PFSK-1 (cell line): ENCODE data around the gene GH1.

Source experiments
- POLR2AphosphoS5 ChIP-seq: IDR thresholded peaks from 2 replicates; pipeline ENCODE4 v1.6.1; 2012; ENCODE audit warnings: low read depth, mild to moderate bottlenecking, control low read depth, low read length, moderate library complexity
- TAF1 ChIP-seq: IDR thresholded peaks from 2 replicates; pipeline ENCODE4 v1.6.1; 2012; ENCODE audit warnings: low read length, control low read depth, borderline replicate concordance; ENCODE audit not compliant: insufficient read depth

DNA sequence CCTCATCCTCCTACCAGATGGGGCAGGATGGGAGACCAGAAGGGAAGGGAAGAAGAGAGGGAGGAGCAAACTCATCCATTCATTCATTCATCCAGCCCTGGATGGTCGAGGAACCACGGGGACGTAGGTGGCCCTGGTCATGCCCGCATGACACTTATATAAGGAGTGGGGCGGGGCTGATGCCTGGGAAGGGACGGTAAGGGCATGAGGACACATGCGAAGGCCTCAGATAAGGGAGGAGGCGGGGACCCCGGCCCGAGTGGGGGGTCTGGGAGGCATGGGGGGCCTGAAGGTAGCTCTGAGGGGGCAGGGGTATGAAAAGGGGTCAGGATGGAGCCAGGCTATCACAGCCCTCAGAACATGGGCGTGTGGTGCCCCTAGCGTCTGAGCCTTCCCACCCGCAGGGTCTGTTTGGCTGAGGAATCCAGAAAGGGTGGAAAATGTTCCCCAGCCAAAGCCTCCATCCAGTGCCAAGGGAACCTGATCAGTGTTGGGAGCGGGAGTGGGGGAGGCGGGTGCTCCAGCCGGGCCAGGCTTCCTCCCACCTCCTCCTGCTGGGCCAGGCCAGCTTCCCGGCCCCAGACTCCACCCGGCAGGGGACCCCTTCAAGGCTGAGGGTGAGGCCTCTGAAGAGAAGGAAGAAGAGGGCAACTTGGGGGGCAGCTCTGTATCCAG lies 31.1 kb upstream of the GH1 start:
- no peak for TF ChIP-seq POLR2AphosphoS5
- TF ChIP-seq TAF1, result no peak
